Aorta (tissue), 5 donors: Measurements from ENCODE around the gene SCN1B. TPM values are rescaled to one million over a fixed set of nuclear protein-coding genes. Genes with fewer than 3 reads are reported as not detected.
"Not testable (repeated sequence)": the region's sequence is repeated elsewhere in the genome, so short reads cannot be mapped to it uniquely, and the experiment has no call there.

Experiments used
- ATAC-seq: fragments of 200-7000 bp; cut with Tn5 transposase; one replicate; pipeline ENCODE4 v1.9.1; 2022; ENCODE audit warnings: moderate library complexity; ENCODE audit not compliant: low FRiP score
- DNase-seq, 2 donors: peaks; one replicate each; pipeline ENCODE4 v3.0.0-alpha.2; 2020
- H3K27ac ChIP-seq, 2 donors: one replicate each; pipeline ENCODE4 v1.5.1; 2013; ENCODE audit warnings: low read length in 2 of 2, mild to moderate bottlenecking in 2 of 2, moderate library complexity in 2 of 2, control low read depth in 1 of 2, inconsistent platforms in 1 of 2, low read depth in 1 of 2
- H3K27me3 ChIP-seq, 2 donors: one replicate each; pipeline ENCODE4 v1.6.1; 2013; ENCODE audit warnings: control low read depth in 1 of 2, low read length in 1 of 2, mild to moderate bottlenecking in 1 of 2, moderate library complexity in 1 of 2; ENCODE audit not compliant: insufficient read depth in 2 of 2, control insufficient read depth in 1 of 2
- H3K36me3 ChIP-seq, 2 donors: one replicate each; pipeline ENCODE4 v1.6.1; 2013; ENCODE audit warnings: control low read depth in 1 of 2, low read length in 1 of 2, mild to moderate bottlenecking in 1 of 2; ENCODE audit not compliant: insufficient read depth in 2 of 2, control insufficient read depth in 1 of 2
- H3K4me1 ChIP-seq, 2 donors: one replicate each; pipeline ENCODE4 v1.6.1; 2013; ENCODE audit warnings: low read length in 2 of 2, control low read depth in 1 of 2, mild to moderate bottlenecking in 1 of 2, moderate library complexity in 1 of 2; ENCODE audit not compliant: insufficient read depth in 2 of 2, control insufficient read depth in 1 of 2
- H3K4me3 ChIP-seq, 2 donors: one replicate each; pipeline ENCODE4 v1.5.1; 2013; ENCODE audit warnings: low read length in 2 of 2, control low read depth in 1 of 2, mild to moderate bottlenecking in 1 of 2
- H3K9me3 ChIP-seq: one replicate; pipeline ENCODE4 v1.6.1; 2013; ENCODE audit warnings: mild to moderate bottlenecking, low read length; ENCODE audit not compliant: control insufficient read depth
- WGBS, 2 donors: extraction: QIAGEN DNeasy Blood & Tissue Kit; methylation state at CpG; one replicate each; pipeline ENCODE4 v1.1.7; 2013; 5-methylcytosine and 5-hydroxymethylcytosine counted together
- intact Hi-C, 2 donors: fragments of 100-400 bp; cut with DNase I; formaldehyde crosslinking; loops; one replicate each; pipeline versions ENCODE4 v1.14.2 to v1.15.0; 2022
- polyA plus RNA-seq, 2 donors: library from polyadenylated mRNA; stranded (reverse); fragments of 200-250 nt; gene quantifications; one replicate each; pipeline ENCODE4 v1.2.3, GENCODE V29; 2013
- total RNA-seq, 2 donors: library from RNA; stranded (reverse); fragmentation: NEBNext Ultra II Directional; extraction: Animal tissue kit (Norgen Biotek cat#: 25700); gene quantifications; one replicate each; pipeline ENCODE4 v1.2.1, GENCODE V29; 2021
- donor health status: healthy with polysubstance abuse.
- donor health status: Bipolar disorder and iron deficiency.
- donor health status: DM: no; HTN: no; CAD: no.
- donor health status: DM: no; HTN: no; CAD: no.
- donor health status: DM: yes; HTN: yes; CAD: no.

SCN1B gene
- total and polyA plus RNA-seq, 4 donors, result 9.9 to 21.4 (median 13.6) TPM

DNA sequence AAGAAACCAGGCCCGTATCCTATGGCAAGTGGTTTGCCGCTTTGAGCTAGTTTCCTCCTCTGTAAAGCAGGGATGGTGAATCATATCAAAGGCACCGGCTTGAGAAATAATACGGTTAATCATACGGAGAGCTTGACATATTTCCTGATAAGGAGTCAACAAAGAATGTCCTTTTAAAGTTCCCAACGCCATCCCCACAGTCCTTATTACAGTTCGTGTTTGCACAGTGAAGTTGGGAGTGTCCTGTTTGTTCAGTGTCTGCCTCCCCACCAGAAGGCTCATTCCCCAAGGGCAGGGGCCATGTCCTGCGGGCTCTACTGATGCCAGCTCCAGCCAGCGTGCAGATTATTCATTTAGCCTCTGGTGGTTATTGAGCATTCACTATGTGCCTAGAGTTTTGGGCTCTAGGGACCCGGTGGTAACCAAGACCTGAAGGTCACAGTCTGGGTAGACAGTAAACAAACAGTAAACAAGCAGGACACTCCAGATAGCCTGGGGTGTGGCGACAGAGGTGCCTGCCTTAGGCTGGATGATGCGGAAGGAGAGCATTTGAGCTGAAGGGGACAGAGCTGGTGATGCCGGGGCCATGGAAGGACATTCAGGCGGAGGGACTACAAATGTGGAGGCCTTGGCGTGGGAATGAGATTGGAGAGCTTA is 23.8 kb upstream of the SCN1B start:
- no peaks in the 10 kb centered on the region for H3K9me3 ChIP-seq
- peaks cover 0 to 2% of the 10 kb centered on the region in 2 donors for H3K36me3 ChIP-seq
- no peaks in the 10 kb centered on the region for H3K27me3 ChIP-seq
- H3K4me3 ChIP-seq, result no peak overlapping the region
- intact Hi-C loops, result no loop called here
- no peak overlapping the region for H3K27ac ChIP-seq
- H3K4me1 ChIP-seq, result no peaks in the 10 kb centered on the region
- ATAC-seq (no peak), DNase-seq (no peak)
- WGBS, 2 donors, result 69 to 70% methylated on average over 15 of the region's 15 CpGs

DNA sequence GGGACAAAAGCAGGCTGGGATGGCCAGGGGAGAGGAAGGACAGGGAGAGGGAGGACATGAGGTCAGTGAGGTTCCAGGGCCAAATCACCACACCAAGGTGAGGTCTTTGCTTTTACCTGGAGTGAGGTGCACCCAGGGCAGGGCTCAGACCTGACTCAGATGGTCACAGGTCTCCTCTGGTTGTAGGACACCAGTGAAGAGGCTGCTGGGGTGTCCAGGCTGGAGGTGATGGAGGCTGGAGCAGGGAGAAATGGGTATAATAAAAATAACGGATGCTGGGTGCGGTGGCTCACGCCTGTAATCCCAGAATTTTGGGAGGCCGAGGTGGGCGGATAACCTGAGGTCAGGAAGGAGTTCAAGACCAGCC is 23.3 kb upstream of the SCN1B start:
- intact Hi-C loops, result no loop called here
- no peaks in the 10 kb centered on the region for H3K9me3 ChIP-seq
- WGBS, 2 donors, result 94% methylated on average over 5 of the region's 5 CpGs
- ATAC-seq (no peak), DNase-seq (no peak)
- peaks cover 0 to 2% of the 10 kb centered on the region in 2 donors for H3K36me3 ChIP-seq
- no peaks in the 10 kb centered on the region for H3K4me1 ChIP-seq
- no peaks in the 10 kb centered on the region for H3K27me3 ChIP-seq
- no peak overlapping the region for H3K27ac ChIP-seq
- H3K4me3 ChIP-seq, result no peak overlapping the region

DNA sequence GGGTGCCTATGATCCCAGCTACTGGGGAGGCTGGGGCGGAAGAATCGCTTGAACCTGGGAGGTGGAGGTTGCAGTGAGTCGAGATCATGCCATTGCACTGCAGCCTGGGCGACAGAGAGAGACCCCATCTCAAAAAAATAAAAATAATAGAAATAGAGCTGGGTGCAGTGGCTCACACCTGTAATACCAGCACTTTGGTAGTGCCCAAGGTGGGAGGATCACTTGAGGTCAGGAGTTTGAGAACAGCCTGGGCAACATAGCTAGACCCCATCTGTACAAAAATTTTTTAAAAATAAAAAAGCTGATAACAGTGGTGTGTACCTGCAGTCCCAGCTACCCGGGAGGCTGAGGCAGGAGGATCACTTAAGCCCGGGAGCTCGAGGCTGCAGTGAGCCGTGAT is 22.8 kb upstream of the SCN1B start:
- ATAC-seq, H3K36me3 ChIP-seq, H3K27ac ChIP-seq, intact Hi-C loops, H3K9me3 ChIP-seq, H3K27me3 ChIP-seq, H3K4me1 ChIP-seq, H3K4me3 ChIP-seq, DNase-seq: not testable (repeated sequence)
- WGBS, 2 donors, result 96% methylated on average over 8 of the region's 8 CpGs

DNA sequence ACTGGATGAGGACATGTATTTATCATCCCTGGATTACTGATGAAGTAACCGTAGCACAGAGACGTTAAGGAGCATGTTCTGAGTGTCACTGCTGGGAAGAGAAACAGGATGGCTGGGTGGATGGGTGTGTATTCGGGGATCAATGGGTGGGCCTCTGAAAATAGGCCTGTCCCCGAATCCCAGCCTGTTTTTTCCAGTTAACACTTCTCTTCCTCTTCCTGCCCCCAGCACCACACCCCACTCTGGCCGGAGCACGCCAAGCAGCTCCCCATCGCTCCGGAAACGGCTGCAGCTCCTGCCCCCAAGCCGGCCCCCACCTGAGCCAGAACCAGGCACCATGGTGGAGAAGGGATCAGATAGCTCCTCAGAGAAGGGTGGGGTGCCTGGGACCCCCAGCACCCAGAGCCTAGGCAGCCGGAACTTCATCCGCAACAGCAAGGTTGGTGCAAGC is 21.4 kb upstream of the SCN1B start:
- DNase-seq (no peak), ATAC-seq (no peak)
- H3K36me3 ChIP-seq, result peaks cover 0 to 2% of the 10 kb centered on the region in 2 donors
- H3K4me1 ChIP-seq, result no peaks in the 10 kb centered on the region
- 91 to 93% methylated on average over 12 of the region's 12 CpGs for WGBS, 2 donors
- H3K4me3 ChIP-seq, result no peak overlapping the region
- no peaks in the 10 kb centered on the region for H3K9me3 ChIP-seq
- intact Hi-C loops, result no loop called here
- H3K27me3 ChIP-seq, result no peaks in the 10 kb centered on the region
- H3K27ac ChIP-seq, result no peak overlapping the region

DNA sequence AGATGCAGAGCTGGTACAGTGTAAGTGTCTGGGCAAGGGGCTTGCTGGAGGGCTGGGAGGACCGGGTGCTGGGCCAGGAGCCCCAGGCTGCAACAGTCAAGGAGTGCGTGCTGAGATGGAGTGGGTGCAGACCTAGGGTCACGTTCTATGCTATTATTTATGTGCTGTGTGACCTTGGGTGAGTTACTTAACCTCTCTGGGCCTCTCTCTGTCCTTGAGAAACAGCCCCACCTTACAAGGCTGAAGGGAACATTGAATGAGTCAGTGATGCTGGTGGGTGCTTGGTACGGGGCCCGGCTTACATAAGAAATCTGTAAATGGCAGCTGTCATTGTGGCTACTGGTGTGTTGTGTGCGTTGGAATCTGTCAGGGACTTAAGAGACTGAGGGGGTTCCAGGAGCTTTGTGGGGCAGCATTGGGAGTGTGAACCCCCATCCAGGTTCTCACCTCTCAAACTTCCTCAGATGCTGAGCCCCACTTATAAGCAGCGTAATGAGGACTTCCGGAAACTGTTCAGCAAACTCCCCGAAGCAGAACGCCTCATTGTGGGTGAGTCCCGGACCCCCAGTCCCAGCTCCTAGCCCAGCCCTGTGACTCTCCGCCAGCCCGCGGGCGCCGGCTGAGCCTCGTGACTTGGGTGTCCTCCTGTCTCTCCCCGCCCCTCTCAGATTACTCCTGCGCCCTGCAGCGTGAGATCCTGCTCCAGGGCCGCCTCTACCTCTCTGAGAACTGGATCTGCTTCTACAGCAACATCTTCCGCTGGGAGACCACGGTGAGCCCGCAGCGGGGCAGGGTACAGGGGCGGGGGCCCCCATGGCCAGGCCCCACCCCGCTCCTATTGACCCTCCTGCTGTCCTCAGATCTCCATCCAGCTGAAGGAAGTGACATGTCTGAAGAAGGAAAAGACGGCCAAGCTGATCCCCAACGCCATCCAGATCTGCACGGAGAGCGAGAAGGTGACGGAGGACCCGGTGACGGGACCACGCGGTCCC is 20.6 kb upstream of the SCN1B start:
- Histone ChIP-seq H3K4me1 (no peaks in the 10 kb centered on the region), H3K27me3 (no peaks in the 10 kb centered on the region), H3K36me3 (peaks cover 0 to 2% of the 10 kb centered on the region in 2 donors), H3K9me3 (no peaks in the 10 kb centered on the region), H3K4me3 (no peak overlapping the region), H3K27ac (no peak overlapping the region)
- no peak for ATAC-seq
- intact Hi-C loops, result no loop called here
- WGBS, 2 donors, result 89 to 91% methylated on average over 36 of the region's 36 CpGs
- no peak for DNase-seq

DNA sequence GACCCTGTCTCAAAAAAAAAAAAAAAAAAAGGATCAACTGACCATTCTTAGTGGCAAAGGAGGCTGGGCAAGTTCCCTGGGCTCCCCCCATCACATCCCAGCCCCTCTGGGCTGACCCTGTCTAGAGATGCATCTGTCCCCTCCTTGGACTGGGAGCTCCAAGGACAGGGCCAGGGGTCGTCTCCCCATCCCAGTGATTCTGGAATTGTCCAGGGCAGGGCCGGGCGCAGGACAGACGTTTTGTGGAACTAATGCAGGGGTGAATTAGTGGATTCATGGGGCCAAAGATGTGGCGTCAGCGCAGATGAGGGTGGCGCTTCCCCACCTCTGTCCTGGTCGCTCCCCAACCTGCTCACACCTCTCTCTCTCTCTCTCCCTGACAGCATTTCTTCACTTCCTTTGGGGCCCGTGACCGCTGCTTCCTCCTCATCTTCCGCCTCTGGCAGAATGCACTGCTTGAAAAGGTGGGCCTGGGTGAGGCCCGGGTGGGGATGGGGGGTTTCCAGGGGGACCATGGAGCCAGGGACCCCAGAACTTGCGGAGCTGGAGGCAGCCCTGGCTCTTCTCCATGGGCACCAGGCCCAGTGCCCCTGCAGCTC is 19.1 kb upstream of the SCN1B start:
- Histone ChIP-seq H3K27ac (no peak overlapping the region), H3K36me3 (peaks cover 0 to 2% of the 10 kb centered on the region in 2 donors), H3K27me3 (no peaks in the 10 kb centered on the region), H3K4me1 (no peaks in the 10 kb centered on the region), H3K9me3 (no peaks in the 10 kb centered on the region), H3K4me3 (no peak overlapping the region)
- DNase-seq (no peak), ATAC-seq (no peak)
- WGBS, 2 donors, result 87 to 91% methylated on average over 13 of the region's 13 CpGs
- intact Hi-C loops, result no loop called here

DNA sequence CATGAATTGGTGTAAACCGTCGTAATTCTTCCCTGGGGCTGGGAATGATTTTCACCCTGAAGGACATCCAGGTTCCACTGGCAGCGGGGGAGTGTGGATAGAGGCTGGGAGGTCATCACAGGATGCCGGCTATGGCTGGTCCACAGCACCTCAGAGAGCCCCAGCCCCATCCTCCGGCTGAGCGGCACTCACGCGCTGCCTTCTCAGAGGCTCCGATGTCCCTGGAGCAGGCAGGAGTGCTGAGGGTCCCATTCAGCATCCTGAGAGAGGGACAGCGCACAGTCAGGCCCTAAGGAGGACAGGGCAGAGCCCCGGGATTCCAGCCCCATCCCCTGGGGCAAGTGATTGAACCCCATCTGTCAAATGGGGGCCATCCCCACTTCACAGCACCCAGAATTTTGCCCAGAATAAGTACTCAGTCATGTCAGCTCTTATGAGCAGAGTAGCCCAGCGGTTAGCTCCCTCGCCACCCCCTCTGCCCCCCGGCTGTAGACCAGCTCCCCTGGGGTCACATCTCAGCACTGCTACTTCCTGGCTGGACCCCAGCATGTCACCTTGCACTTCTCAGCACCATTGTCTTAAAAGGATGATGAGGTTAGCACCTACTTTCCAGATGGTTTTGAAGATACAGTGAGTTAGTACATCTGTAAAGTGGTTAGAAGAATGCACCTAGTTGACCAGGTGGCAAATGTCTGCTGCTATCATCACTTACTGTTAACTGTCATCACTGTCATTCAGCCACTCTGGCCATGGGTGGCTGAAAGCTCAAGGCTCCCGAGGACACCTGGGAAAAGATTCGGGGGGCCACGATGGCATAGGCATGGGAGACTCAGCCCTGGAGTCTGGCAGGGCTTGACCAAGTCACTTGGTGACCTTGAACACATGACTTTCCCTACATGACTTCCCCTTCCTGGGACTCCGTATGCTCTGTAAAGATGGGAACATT is 18.3 kb upstream of the SCN1B start:
- ATAC-seq (no peak), DNase-seq (no peak)
- no peak overlapping the region for H3K4me3 ChIP-seq
- peaks cover 0 to 2% of the 10 kb centered on the region in 2 donors for H3K36me3 ChIP-seq
- no peaks in the 10 kb centered on the region for H3K27me3 ChIP-seq
- H3K4me1 ChIP-seq, result no peaks in the 10 kb centered on the region
- no peaks in the 10 kb centered on the region for H3K9me3 ChIP-seq
- no peak overlapping the region for H3K27ac ChIP-seq
- intact Hi-C loops, result loop anchor here in 1 of 2 donors (2.0 kb wide), 1 partner anchor 39 kb away; no protein-coding TSS in a partner anchor
- WGBS, 2 donors, result 85 to 90% methylated on average over 18 of the region's 18 CpGs
